K562 (cell line): ENCODE measurements around the gene CPVL. TPM values are rescaled to one million over a fixed set of nuclear protein-coding genes. Genes with fewer than 3 reads are reported as not detected.

Experiments
- REST ChIP-seq, 2 experiments: fragments of 450-650 bp; formaldehyde crosslinking in 1 of 2; IDR thresholded peaks; 2 replicates each; pipeline versions ENCODE4 v1.4.0 to v1.6.1; 2014 to 2020; ENCODE audit warnings: mild to moderate bottlenecking in 2 of 2, borderline replicate concordance in 1 of 2, low read depth in 1 of 2
- polyA plus RNA-seq, 8 experiments: library from polyadenylated mRNA; depleted of rRNA in 4 of 8; stranded (reverse) in 5 of 8; unstranded in 3 of 8; fragments of >200 nt; fragmentation: Nextera tagmentation in 2 of 8; fragmentation: Illumina TruSeq in 1 of 8; extraction: Ambion mirVana in 2 of 8; extraction: Trizol in 1 of 8; gene quantifications; 2 replicates each; pipeline versions ENCODE4 v1.2.1 to v1.2.3, GENCODE V29; 2011 to 2014; ENCODE audit warnings: inconsistent platforms in 1 of 8, missing spikeins in 1 of 8
- total RNA-seq, 7 experiments: library from RNA; depleted of rRNA in 6 of 7; stranded (reverse); fragments of >200 nt in 6 of 7; fragmentation: Illumina TruSeq in 2 of 7; extraction: Trizol in 2 of 7; gene quantifications; 2 replicates each; pipeline versions ENCODE4 v1.2.1 to v1.2.3, GENCODE V29; 2011 to 2021; ENCODE audit warnings: low replicate concordance in 1 of 7
- TF ChIP-seq, protein P1 (sequence below): fragments of 450-650 bp; IDR thresholded peaks from 2 replicates; pipeline ENCODE4 v1.6.1; 2016; ENCODE audit warnings: low read depth

The CPVL gene
- total and polyA plus RNA-seq, 9 of the 15 experiments (the other 6 are each of a cell fraction or from before 2014, with no cell fraction given), result 0.89 to 2.4 (median 1.5) TPM

- no peak for TF ChIP-seq REST (IDR thresholded peaks at IDR 0.05; ENCODE audit: borderline replicate concordance)
- TF ChIP-seq REST (CRISPR knock-in tag; IDR thresholded peaks at IDR 0.05; ENCODE audit: low read depth), result no peak
- TF ChIP-seq, protein P1, sequence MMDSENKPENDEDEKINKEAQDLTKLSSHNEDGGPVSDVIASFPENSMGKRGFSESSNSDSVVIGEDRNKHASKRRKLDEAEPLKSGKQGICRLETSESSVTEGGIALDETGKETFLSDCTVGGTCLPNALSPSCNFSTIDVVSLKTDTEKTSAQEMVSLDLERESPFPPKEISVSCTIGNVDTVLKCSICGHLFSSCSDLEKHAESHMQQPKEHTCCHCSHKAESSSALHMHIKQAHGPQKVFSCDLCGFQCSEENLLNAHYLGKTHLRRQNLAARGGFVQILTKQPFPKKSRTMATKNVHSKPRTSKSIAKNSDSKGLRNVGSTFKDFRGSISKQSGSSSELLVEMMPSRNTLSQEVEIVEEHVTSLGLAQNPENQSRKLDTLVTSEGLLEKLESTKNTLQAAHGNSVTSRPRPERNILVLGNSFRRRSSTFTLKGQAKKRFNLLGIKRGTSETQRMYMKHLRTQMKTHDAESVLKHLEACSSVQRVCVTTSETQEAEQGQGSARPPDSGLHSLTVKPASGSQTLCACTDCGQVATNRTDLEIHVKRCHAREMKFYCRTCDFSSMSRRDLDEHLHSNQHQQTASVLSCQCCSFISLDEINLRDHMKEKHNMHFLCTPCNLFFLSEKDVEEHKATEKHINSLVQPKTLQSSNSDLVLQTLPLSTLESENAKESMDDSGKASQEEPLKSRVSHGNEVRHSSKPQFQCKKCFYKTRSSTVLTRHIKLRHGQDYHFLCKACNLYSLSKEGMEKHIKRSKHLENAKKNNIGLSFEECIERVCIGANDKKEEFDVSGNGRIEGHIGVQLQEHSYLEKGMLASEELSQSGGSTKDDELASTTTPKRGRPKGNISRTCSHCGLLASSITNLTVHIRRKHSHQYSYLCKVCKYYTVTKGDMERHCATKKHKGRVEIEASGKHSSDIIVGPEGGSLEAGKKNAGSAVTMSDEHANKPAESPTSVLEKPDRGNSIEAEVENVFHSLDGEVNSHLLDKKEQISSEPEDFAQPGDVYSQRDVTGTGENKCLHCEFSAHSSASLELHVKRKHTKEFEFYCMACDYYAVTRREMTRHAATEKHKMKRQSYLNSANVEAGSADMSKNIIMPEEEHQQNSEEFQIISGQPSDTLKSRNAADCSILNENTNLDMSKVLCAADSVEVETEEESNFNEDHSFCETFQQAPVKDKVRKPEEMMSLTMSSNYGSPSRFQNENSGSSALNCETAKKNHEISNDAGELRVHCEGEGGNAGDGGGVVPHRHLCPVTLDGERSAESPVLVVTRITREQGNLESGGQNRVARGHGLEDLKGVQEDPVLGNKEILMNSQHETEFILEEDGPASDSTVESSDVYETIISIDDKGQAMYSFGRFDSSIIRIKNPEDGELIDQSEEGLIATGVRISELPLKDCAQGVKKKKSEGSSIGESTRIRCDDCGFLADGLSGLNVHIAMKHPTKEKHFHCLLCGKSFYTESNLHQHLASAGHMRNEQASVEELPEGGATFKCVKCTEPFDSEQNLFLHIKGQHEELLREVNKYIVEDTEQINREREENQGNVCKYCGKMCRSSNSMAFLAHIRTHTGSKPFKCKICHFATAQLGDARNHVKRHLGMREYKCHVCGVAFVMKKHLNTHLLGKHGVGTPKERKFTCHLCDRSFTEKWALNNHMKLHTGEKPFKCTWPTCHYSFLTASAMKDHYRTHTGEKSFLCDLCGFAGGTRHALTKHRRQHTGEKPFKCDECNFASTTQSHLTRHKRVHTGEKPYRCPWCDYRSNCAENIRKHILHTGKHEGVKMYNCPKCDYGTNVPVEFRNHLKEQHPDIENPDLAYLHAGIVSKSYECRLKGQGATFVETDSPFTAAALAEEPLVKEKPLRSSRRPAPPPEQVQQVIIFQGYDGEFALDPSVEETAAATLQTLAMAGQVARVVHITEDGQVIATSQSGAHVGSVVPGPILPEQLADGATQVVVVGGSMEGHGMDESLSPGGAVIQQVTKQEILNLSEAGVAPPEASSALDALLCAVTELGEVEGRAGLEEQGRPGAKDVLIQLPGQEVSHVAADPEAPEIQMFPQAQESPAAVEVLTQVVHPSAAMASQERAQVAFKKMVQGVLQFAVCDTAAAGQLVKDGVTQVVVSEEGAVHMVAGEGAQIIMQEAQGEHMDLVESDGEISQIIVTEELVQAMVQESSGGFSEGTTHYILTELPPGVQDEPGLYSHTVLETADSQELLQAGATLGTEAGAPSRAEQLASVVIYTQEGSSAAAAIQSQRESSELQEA, result no peak
Measured at GRCh38 chr7:29154076-29154475, 7.7 kb upstream of the CPVL start (continued).
